ENCODE results near the gene DLL3.

DNA sequence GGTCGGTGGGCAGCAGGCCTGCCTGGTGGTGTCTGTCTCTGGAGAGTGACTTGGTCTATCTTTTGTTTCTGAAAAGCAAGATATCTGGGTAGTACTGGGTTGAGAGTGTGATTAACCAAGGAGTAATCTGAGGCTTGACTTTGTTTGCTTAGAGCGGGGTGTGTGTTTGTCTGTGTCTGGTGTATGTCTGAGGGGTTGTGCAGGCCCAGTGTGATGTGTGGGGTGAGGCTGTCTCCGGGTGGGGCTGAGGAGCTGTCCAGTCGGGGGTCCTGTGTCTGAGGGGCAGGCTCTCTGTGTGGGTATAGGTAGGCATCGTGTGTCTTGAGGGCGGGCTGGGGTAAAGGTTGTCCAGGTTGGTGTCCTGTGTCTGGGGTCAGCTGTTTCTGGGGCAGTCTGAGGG lies 29.2 kb upstream of the DLL3 start:
- no peak for TF ChIP-seq CTCF (IDR thresholded peaks at IDR 0.05)
- no peak for TF ChIP-seq POLR2A (IDR thresholded peaks at IDR 0.05)
